K562 (cell line): ENCODE data around the gene ZSCAN22. TPM values are rescaled to one million over a fixed set of nuclear protein-coding genes. Genes with fewer than 3 reads are reported as not detected.

Experiments used
- BCOR ChIP-seq: fragments of 450-650 bp; IDR thresholded peaks from 2 replicates; pipeline ENCODE4 v1.6.1; 2016
- CREBBP ChIP-seq: IDR thresholded peaks from one replicate; pipeline ENCODE4 v1.6.1; 2012; ENCODE audit warnings: low read depth, mild to moderate bottlenecking, control low read depth, inconsistent platforms, low read length
- CSDE1 ChIP-seq, 2 experiments: fragments of 450-650 bp; IDR thresholded peaks; 2 replicates each; pipeline ENCODE4 v1.6.1; 2016; ENCODE audit warnings: mild to moderate bottlenecking in 1 of 2
- DPF2 ChIP-seq: fragments of 450-650 bp; IDR thresholded peaks from 2 replicates; pipeline ENCODE4 v1.6.1; 2016
- ESRRA ChIP-seq: fragments of 450-650 bp; IDR thresholded peaks from 2 replicates; pipeline ENCODE4 v1.6.1; 2014; ENCODE audit warnings: low read depth, mild to moderate bottlenecking, moderate library complexity, borderline replicate concordance
- HDAC1 ChIP-seq, 2 experiments: fragments of 450-650 bp; IDR thresholded peaks; 2 replicates each; pipeline ENCODE4 v1.6.1; 2016 to 2017; ENCODE audit warnings: inconsistent platforms in 1 of 2, mild to moderate bottlenecking in 1 of 2, moderate library complexity in 1 of 2
- HNRNPLL ChIP-seq: fragments of 200-400 bp; formaldehyde crosslinking; IDR thresholded peaks from 2 replicates; pipeline ENCODE4 v1.6.1; 2017; ENCODE audit warnings: low read length, low read depth, mild to moderate bottlenecking; ENCODE audit not compliant: poor library complexity, severe bottlenecking
- KLF6 ChIP-seq: fragments of 250-450 bp; sonication (Bioruptor Pico); IDR thresholded peaks from 2 replicates; pipeline ENCODE4 v1.4.0; 2020; ENCODE audit warnings: mild to moderate bottlenecking, moderate library complexity, borderline replicate concordance
- PHF20 ChIP-seq: fragments of 450-650 bp; IDR thresholded peaks from 2 replicates; pipeline ENCODE4 v1.6.1; 2018; ENCODE audit not compliant: partially characterized antibody
- PTBP1 ChIP-seq: fragments of 200-400 bp; formaldehyde crosslinking; IDR thresholded peaks from 2 replicates; pipeline ENCODE4 v1.6.1; 2017; ENCODE audit warnings: low read depth, low read length
- RBM15 ChIP-seq: fragments of 200-400 bp; formaldehyde crosslinking; IDR thresholded peaks from 2 replicates; pipeline ENCODE4 v1.6.1; 2018; ENCODE audit warnings: mild to moderate bottlenecking, low read length, moderate library complexity; ENCODE audit not compliant: insufficient read depth
- SIX5 ChIP-seq, 2 experiments: IDR thresholded peaks; 2 replicates each; pipeline ENCODE4 v1.6.1; 2011; ENCODE audit warnings: low read length in 2 of 2, borderline replicate concordance in 1 of 2, low read depth in 1 of 2, mild to moderate bottlenecking in 1 of 2, moderate library complexity in 1 of 2; ENCODE audit not compliant: insufficient read depth in 1 of 2
- SMAD2 ChIP-seq: fragments of 150-350 bp; IDR thresholded peaks from 2 replicates; pipeline ENCODE4 v1.6.1; 2014; ENCODE audit warnings: low read depth, mild to moderate bottlenecking, low read length
- SPI1 ChIP-seq: IDR thresholded peaks from 2 replicates; pipeline ENCODE4 v1.6.1; 2011; ENCODE audit warnings: low read depth, low read length, control low read depth, borderline replicate concordance
- ZBTB7A ChIP-seq: IDR thresholded peaks from 2 replicates; pipeline ENCODE4 v1.6.1; 2011; ENCODE audit warnings: low read depth, mild to moderate bottlenecking, low read length, moderate library complexity, borderline replicate concordance; ENCODE audit not compliant: control insufficient read depth
- ZNF232 ChIP-seq: sonication (generic); formaldehyde crosslinking; IDR thresholded peaks from 2 replicates; pipeline ENCODE4 v1.8.0; 2022; ENCODE audit warnings: mild to moderate bottlenecking, missing genetic modification reagents
- ZNF274 ChIP-seq: IDR thresholded peaks from 2 replicates; pipeline ENCODE4 v1.6.1; 2011; ENCODE audit warnings: low read depth, mild to moderate bottlenecking, low read length, moderate library complexity, borderline replicate concordance
- ZSCAN32 ChIP-seq: fragments of 450-650 bp; formaldehyde crosslinking; IDR thresholded peaks from 2 replicates; pipeline ENCODE4 v1.4.0; 2020; ENCODE audit warnings: mild to moderate bottlenecking, moderate library complexity
- polyA plus RNA-seq, 8 experiments: library from polyadenylated mRNA; depleted of rRNA in 4 of 8; stranded (reverse) in 5 of 8; unstranded in 3 of 8; fragments of >200 nt; fragmentation: Nextera tagmentation in 2 of 8; fragmentation: Illumina TruSeq in 1 of 8; extraction: Ambion mirVana in 2 of 8; extraction: Trizol in 1 of 8; gene quantifications; 2 replicates each; pipeline versions ENCODE4 v1.2.1 to v1.2.3, GENCODE V29; 2011 to 2014; ENCODE audit warnings: inconsistent platforms in 1 of 8, missing spikeins in 1 of 8
- total RNA-seq, 7 experiments: library from RNA; depleted of rRNA in 6 of 7; stranded (reverse); fragments of >200 nt in 6 of 7; fragmentation: Illumina TruSeq in 2 of 7; extraction: Trizol in 2 of 7; gene quantifications; 2 replicates each; pipeline versions ENCODE4 v1.2.1 to v1.2.3, GENCODE V29; 2011 to 2021; ENCODE audit warnings: low replicate concordance in 1 of 7
- TF ChIP-seq, protein P1 (sequence below): sonication (generic); formaldehyde crosslinking; IDR thresholded peaks from 2 replicates; pipeline ENCODE4 v1.8.1; 2023; ENCODE audit warnings: mild to moderate bottlenecking, missing genetic modification reagents
- TF ChIP-seq, protein P2 (sequence below): fragments of 250-450 bp; sonication (Bioruptor Pico); IDR thresholded peaks from 2 replicates; pipeline ENCODE4 v1.4.0; 2020; ENCODE audit warnings: mild to moderate bottlenecking, moderate library complexity, borderline replicate concordance
- TF ChIP-seq, protein P3 (sequence below): sonication (generic); formaldehyde crosslinking; IDR thresholded peaks from 2 replicates; pipeline ENCODE4 v1.8.1; 2023; ENCODE audit warnings: mild to moderate bottlenecking, missing genetic modification reagents

Gene ZSCAN22
- total and polyA plus RNA-seq, 9 of the 15 experiments (the other 6 are each of a cell fraction or from before 2014, with no cell fraction given) = 0.98 to 5.3 (median 3.0) TPM

DNA sequence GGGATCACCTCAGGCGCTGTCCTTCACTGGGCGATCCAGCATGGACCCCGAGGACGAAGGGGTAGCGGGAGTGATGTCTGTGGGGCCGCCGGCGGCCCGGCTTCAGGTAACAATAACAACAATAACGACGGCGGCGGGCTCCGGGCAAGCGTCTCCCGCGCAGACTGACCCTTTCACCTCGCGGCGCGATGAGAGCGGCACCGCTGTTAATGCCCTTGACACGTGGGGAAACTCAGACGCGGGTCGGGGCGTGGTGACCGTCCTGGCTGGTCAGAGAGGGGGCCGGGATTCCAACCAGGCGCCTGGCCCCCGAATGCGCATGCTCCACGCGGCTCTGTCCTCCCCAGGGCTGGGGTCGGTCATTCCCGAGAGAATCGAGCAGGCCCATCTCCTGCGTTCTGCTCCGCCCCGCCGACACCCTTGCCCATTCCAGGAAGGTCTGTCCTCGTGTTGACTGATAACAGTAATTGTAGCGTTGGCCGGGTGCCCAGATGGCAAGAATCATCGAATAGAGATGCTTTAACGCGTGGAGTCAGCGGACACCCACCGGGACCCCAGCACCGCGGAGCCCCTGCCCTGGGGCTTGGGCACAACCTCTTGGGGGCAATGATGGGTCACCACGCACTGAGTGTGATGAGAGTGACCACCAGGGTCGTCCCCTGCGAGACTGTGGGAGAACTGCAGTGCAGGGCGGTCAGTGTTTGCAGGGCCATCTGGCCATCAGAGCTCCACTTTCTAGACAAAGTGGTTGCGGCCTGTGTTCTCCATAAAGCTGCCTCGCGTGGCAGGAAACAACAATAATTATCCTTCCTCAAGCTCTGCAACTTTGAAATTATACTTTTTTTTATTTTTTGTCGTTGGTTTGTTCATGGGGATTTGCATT lies 47.5 kb upstream of the ZSCAN22 start (continued):
- no peak for TF ChIP-seq PTBP1
- TF ChIP-seq RBM15 = no peak
- TF ChIP-seq, protein P1, sequence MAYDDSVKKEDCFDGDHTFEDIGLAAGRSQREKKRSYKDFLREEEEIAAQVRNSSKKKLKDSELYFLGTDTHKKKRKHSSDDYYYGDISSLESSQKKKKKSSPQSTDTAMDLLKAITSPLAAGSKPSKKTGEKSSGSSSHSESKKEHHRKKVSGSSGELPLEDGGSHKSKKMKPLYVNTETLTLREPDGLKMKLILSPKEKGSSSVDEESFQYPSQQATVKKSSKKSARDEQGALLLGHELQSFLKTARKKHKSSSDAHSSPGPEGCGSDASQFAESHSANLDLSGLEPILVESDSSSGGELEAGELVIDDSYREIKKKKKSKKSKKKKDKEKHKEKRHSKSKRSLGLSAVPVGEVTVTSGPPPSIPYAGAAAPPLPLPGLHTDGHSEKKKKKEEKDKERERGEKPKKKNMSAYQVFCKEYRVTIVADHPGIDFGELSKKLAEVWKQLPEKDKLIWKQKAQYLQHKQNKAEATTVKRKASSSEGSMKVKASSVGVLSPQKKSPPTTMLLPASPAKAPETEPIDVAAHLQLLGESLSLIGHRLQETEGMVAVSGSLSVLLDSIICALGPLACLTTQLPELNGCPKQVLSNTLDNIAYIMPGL = no peak
- no peak for TF ChIP-seq ZSCAN32 (CRISPR knock-in tag)
- TF ChIP-seq ESRRA = no peak; the same call in 1 of the 2 replicates
- TF ChIP-seq HNRNPLL = no peak
- TF ChIP-seq, protein P2, sequence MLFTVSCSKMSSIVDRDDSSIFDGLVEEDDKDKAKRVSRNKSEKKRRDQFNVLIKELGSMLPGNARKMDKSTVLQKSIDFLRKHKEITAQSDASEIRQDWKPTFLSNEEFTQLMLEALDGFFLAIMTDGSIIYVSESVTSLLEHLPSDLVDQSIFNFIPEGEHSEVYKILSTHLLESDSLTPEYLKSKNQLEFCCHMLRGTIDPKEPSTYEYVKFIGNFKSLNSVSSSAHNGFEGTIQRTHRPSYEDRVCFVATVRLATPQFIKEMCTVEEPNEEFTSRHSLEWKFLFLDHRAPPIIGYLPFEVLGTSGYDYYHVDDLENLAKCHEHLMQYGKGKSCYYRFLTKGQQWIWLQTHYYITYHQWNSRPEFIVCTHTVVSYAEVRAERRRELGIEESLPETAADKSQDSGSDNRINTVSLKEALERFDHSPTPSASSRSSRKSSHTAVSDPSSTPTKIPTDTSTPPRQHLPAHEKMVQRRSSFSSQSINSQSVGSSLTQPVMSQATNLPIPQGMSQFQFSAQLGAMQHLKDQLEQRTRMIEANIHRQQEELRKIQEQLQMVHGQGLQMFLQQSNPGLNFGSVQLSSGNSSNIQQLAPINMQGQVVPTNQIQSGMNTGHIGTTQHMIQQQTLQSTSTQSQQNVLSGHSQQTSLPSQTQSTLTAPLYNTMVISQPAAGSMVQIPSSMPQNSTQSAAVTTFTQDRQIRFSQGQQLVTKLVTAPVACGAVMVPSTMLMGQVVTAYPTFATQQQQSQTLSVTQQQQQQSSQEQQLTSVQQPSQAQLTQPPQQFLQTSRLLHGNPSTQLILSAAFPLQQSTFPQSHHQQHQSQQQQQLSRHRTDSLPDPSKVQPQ (CRISPR knock-in tag) = no peak
- no peak for TF ChIP-seq KLF6
- TF ChIP-seq SIX5 (IDR thresholded peaks at IDR 0.05; ENCODE audit: borderline replicate concordance in 1 of 2, insufficient read depth in 1 of 2, low read depth in 1 of 2, low read length in 2 of 2) = no peak
- TF ChIP-seq SMAD2 = no peak
- TF ChIP-seq HDAC1 (IDR thresholded peaks at IDR 0.05) = peak in 1 of 2 experiments; percentile 39; a peak in 1 of 4 replicates
- no peak for TF ChIP-seq PHF20
- no peak for TF ChIP-seq SPI1
- TF ChIP-seq BCOR = no peak
- TF ChIP-seq CREBBP = no peak
- TF ChIP-seq DPF2 = 0 out of 2 replicates have a peak, but pooled peaks have one; percentile 59
- TF ChIP-seq, protein P3, sequence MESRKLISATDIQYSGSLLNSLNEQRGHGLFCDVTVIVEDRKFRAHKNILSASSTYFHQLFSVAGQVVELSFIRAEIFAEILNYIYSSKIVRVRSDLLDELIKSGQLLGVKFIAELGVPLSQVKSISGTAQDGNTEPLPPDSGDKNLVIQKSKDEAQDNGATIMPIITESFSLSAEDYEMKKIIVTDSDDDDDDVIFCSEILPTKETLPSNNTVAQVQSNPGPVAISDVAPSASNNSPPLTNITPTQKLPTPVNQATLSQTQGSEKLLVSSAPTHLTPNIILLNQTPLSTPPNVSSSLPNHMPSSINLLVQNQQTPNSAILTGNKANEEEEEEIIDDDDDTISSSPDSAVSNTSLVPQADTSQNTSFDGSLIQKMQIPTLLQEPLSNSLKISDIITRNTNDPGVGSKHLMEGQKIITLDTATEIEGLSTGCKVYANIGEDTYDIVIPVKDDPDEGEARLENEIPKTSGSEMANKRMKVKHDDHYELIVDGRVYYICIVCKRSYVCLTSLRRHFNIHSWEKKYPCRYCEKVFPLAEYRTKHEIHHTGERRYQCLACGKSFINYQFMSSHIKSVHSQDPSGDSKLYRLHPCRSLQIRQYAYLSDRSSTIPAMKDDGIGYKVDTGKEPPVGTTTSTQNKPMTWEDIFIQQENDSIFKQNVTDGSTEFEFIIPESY (CRISPR knock-in tag) = no peak
- TF ChIP-seq ZBTB7A = peak; percentile 83; the same call in 1 of the 2 replicates
- no peak for TF ChIP-seq CSDE1 (IDR thresholded peaks at IDR 0.05)
- TF ChIP-seq ZNF274 = peak; percentile 35; the same call in 1 of the 2 replicates
- no peak for TF ChIP-seq ZNF232 (CRISPR knock-in tag)
